NOMO-1 treated with dmso at 0.1 percent for 144 hours (cell line): ENCODE measurements around the gene BAZ2B.

ENCODE experiments used
- DNase-seq: peaks from one replicate; lab custom pipeline; 2025; ENCODE audit not compliant: unreplicated experiment; lab: John Stamatoyannopoulos, UW

Gene BAZ2B

DNA sequence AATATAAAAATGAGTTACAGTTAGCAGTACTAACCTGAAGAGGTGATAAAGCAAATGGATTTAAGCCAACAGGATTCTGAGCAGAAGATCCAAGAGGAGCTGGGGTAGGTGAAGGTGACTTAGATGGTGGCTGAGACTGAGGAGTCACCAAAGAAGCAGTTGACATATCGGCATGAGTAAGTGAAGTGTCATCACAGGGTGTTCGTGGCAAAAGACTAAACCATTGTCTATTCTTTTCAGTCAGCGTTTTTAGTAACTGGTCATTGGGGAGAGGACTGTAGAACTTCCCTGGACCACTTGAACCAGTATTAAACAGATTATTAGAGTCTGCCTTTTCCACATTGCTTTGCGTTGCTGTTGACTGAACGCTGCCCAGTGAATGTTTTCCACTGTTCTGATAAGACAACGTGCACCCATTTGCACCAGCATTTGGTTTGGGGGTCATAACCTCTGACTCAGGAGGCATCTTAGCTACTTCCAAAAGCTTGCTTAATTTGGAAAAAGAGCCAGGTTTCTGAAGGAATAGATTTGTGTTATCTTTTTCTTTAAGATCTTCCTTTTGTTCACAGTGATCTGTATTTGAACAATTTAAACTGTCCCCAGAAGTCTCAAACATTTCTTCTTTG is 266.6 kb downstream of the BAZ2B start:
- no peak for DNase-seq

GRCh38 chr2:159326569-159327255 is 289.6 kb downstream of the BAZ2B start:
- DNase-seq, result peak; percentile 45

GRCh38 chr2:159322419-159322818 is 293.9 kb downstream of the BAZ2B start:
- DNase-seq, result no peak

GRCh38 chr2:159317392-159318088 is 298.8 kb downstream of the BAZ2B start:
- no peak for DNase-seq

- no peak for DNase-seq
Observed at GRCh38 chr2:159307942-159308341, 308.4 kb downstream of the BAZ2B start.

DNA sequence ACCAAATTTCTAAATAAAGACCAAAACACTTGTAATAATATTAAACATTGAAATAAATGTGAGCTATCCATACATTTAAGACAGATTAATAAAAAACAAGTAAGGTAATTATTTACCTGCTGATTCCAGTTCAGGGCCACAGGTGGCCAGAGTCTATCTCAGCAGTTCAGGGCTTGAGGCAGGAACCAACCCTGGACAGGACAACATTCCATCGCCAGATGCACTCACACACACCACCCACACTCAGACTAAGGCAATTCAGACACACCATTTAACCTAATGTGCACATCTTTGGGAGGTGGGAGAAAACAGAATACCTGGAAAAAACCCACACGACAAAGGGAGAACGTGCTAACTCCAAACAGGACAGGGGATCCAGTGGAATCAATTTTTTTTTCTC is 315.8 kb downstream of the BAZ2B start:
- DNase-seq, result no peak

GRCh38 chr2:159298967-159299366 is 317.4 kb downstream of the BAZ2B start:
- DNase-seq, result no peak

GRCh38 chr2:159297042-159297707 is 319.2 kb downstream of the BAZ2B start:
- no peak for DNase-seq

- no peak for DNase-seq
Observed at GRCh38 chr2:159292157-159292556, 324.2 kb downstream of the BAZ2B start.

GRCh38 chr2:159290289-159290907 is 325.9 kb downstream of the BAZ2B start:
- DNase-seq, result peak; percentile 16

DNA sequence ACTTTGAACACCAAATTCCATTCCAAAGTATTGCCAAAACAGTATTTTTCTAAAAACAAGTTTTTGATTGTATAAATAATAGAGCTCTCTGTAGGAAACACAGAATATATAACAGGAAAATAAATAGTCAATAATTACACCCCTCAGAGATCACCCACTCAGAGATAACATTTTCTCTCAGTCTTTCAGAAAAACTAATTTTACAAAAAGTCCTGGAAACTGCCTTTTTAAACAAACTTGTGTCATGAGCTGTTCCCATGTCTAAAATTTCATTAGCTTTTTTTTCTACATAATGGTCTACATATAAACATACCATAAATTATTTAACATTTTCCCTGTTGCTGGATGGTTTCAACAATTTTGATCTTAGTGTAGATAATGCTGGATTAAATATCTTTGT is 328.6 kb downstream of the BAZ2B start:
- no peak for DNase-seq

DNA sequence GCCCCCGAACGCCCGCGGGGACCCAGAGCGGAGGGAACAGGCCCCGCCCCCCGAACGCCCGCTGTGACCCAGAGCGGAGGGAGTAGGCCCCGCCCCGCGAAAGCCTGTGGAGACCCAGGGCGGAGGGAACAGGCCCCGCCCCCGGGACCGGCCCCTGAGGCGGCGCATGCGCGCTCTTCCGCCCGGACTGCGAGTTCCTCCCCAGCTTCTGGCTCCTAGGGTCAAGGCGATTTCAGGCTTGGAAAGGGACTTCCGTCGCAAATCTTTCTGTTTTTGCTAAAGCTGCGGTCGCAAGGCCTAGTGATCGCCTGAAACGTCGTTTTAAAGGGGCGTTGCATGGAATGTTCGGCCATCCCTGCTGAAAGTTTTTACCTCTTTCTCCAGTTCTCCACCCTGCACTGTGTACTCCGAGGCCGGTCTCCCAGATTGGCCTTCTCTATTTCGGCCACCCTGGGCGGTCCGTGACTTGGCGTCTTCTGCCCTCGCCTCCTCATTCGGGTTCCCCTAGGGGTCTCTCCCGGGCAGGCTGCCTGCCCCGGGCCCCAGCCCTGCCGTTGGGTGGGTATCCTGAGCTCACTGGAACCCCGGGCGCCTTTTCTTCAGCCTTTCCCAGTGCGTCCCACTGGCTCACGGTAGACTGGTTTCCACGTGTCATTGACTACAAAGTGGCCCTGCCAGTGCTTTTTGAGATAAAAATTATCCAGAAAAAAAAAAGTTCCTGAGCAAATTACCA is 329.5 kb downstream of the BAZ2B start:
- peak; percentile 95 for DNase-seq

DNA sequence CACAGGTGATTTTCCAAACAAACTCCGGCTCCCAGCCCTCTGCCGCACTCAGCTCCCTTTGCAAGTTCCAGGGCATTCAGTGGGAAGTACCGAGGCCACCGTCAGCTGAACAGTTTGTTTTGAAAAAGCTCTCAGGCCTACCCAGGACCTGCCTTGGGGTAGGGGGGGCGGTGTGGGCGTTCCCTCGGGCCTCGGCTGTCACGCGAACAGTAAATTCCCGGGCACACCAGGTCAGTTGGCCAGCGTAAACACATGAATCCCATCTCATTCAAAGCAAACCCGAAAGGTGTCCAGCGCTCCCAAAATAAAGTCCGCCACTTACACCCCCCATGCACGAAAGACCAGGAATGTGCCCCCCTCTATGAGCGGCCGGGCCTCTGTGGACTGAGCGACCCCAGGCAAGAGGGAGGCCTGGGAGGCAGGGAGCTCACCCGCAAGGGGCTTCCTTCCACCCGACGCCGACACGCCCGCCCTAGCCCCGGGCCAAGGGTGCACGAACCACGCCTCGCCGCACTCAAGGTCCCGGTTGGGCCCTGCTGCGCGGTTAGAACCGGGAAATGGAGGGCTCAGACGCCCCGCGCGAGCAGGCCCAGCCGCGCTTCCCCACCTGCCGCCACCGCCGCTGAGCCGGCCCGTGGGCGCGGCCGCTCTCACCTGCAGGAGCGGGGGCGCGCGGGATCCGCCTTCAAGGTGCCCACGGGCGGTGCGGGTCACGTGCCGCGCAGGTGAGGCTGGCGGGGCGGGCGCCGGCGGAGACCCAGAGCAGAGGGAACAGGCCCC is 330.2 kb downstream of the BAZ2B start, which contains the start of gene WDSUB1:
Gene WDSUB1 (minus strand): TSS at position 775 of the 780 bp plus-strand sequence. CDS start 3,634 bp downstream, outside the sequence.
- peak; percentile 50 for DNase-seq

- no peak for DNase-seq
Observed at GRCh38 chr2:159285433-159285832, 330.9 kb downstream of the BAZ2B start.

DNA sequence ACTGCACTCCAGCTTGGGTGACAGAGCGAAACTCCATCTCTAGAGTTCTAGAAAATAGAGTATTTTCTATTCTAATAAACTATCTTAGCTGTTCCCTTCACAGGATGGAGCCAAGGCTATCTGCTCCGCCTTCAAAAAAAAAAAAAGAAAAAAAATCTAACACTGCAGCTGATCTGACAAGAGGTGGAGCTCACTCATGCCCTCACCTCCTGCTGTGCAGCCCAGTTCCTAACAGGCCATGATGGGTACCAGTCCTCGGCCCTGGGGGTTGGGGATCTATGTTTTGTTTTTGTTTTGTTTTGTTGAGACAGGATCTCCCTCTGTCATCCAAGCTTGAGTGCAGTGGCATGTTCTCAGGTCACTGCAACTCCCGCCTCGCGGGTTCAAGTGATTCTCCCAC is 332.8 kb downstream of the BAZ2B start:
- DNase-seq, result no peak

GRCh38 chr2:159281002-159281401 is 335.3 kb downstream of the BAZ2B start:
- DNase-seq, result no peak

GRCh38 chr2:159279700-159280099 is 336.6 kb downstream of the BAZ2B start:
- DNase-seq, result no peak

DNA sequence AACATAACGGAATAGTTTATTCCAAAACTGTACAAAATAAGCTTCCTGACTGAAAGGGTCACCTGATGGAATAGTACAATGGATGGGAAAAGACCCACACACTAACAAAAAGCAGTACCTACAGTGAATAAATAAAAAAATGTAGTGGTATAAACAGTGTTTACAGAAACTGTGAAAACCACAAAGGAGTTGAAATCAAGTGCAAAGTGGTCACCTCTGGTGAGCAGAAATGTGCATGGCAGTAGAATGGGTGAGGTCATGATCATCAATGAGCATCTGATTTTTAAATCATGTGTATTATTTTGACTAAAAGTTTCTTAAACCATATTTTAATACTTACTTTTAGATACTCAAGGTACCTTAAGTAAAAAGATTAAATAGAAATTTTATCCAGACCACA is 341.2 kb downstream of the BAZ2B start:
- no peak for DNase-seq

GRCh38 chr2:159272156-159272555 is 344.2 kb downstream of the BAZ2B start:
- no peak for DNase-seq
